Measurements from ENCODE around the gene ADD1. TPM values are rescaled to one million over a fixed set of nuclear protein-coding genes. Genes with fewer than 3 reads are reported as not detected.

ADD1 gene
- total and polyA plus RNA-seq, 4 donors: 62.2 to 142 (median 83.4) TPM

DNA sequence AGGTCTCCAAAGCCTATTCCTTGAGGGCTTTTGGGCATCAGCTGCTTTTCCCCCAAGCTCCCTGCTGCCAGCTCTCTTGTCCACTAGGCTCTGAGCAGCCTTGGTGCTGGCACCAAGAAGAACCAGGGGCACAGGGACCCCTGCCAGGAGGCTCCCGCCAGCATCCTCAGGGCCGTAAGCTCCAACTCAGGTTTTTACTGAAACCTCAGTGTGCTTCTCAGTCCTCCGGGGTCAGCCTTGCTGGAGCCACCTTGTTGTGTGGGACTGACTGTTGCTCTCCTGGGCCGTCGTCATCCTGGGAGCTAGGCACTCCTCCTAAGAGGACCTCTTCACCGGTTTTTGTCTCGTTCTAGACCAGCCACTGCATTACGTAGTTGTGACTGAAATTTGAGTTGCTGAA is 80.6 kb downstream of the ADD1 start:
- no peaks in the 10 kb centered on the region for H3K27me3 ChIP-seq (ENCODE audit: control insufficient read depth in 4 of 4, insufficient read depth in 4 of 4, low read length in 3 of 4)
- H3K4me3 ChIP-seq (ENCODE audit: low read depth in 1 of 3, low read length in 3 of 3): no peak overlapping the region
- TF ChIP-seq SP1 (IDR thresholded peaks at IDR 0.05): no peak
- no peak for TF ChIP-seq FOXA1 (IDR thresholded peaks at IDR 0.05)
- no peak for TF ChIP-seq JUND (IDR thresholded peaks at IDR 0.05)
- TF ChIP-seq, protein P1, sequence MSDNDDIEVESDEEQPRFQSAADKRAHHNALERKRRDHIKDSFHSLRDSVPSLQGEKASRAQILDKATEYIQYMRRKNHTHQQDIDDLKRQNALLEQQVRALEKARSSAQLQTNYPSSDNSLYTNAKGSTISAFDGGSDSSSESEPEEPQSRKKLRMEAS (IDR thresholded peaks at IDR 0.05): no peak
- no peak for TF ChIP-seq RXRA (IDR thresholded peaks at IDR 0.05)
- TF ChIP-seq YY1 (IDR thresholded peaks at IDR 0.05): no peak
- no peak for TF ChIP-seq FOXA2 (IDR thresholded peaks at IDR 0.05)
- no peak for TF ChIP-seq EGR1 (IDR thresholded peaks at IDR 0.05; ENCODE audit: low read depth in 2 of 2)
- no peak for DNase-seq (ENCODE audit: low spot score)
- H3K36me3 ChIP-seq (ENCODE audit: control insufficient read depth in 4 of 4, insufficient read depth in 3 of 4, low read depth in 1 of 4, low read length in 3 of 4): peaks cover 12 to 36% (median 22%) of the 10 kb centered on the region in 4 donors
- no peak overlapping the region for H3K27ac ChIP-seq (ENCODE audit: low read depth in 1 of 2, low read length in 2 of 2)
- peaks cover 0 to 11% (median 5%) of the 10 kb centered on the region in 4 donors for H3K4me1 ChIP-seq (ENCODE audit: control insufficient read depth in 4 of 4, insufficient read depth in 4 of 4, low read length in 3 of 4)
- WGBS: 89% methylated on average over 8 of the region's 8 CpGs
- no peak overlapping the region for H3K9ac ChIP-seq (ENCODE audit: low read depth in 1 of 2, low read length in 2 of 2)
- H3K9me3 ChIP-seq (ENCODE audit: control insufficient read depth in 4 of 4, low read length in 3 of 4): no peaks in the 10 kb centered on the region

DNA sequence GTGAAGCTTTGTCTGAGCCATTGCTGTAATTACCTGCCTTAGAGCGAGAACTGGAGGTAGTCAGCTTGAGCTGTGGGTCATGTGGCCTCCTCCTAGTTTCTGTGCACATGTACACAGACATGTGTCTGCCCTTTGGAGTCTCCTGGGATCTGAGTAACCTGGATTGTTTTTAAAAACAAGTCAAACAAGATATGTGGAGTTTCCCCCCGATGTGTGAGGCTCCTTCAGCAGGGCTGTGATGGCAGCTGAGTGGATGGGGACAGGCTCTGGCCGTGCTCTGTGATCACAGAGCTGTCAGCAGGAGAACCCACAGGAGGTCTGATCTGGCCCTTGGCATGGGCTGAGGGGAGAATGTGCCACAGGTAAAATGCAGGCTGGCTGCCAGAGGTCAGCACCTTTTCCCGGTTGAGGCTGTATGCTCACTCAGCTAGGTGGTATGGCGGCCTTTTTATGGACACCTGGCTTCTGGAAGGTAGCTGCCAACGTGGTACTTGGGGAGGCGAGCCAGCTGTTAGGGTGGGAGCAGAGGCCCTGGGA is 81.2 kb downstream of the ADD1 start:
- WGBS: 73% methylated on average over 7 of the region's 7 CpGs

DNA sequence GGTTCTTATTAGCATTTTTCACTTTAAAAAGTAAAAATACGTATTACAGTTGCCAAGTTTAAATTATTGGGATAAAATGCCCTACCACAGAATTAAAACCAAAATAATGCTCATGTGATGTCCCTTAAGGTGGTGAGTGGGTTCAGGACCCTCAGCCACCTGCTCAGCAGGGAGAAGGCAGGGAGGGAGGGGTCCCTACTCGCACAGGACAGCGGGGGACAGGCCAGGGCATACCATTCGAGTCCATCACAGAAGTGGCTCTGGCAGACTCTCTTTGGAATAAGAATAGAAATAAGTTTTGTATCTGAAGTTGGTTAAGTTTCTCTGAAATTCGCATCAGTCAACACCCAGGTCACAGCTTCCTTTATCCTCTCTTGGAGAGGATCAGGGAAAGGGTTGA is 81.9 kb downstream of the ADD1 start:
- DNase-seq (ENCODE audit: low spot score): no peak
- H3K4me3 ChIP-seq (ENCODE audit: low read depth in 1 of 3, low read length in 3 of 3): no peak overlapping the region
- peaks cover 0 to 19% (median 9%) of the 10 kb centered on the region in 4 donors for H3K4me1 ChIP-seq (ENCODE audit: control insufficient read depth in 4 of 4, insufficient read depth in 4 of 4, low read length in 3 of 4)
- H3K27me3 ChIP-seq (ENCODE audit: control insufficient read depth in 4 of 4, insufficient read depth in 4 of 4, low read length in 3 of 4): no peaks in the 10 kb centered on the region
- H3K27ac ChIP-seq (ENCODE audit: low read depth in 1 of 2, low read length in 2 of 2): no peak overlapping the region
- 96% methylated on average over 5 of the region's 5 CpGs for WGBS
- no peak overlapping the region for H3K9ac ChIP-seq (ENCODE audit: low read depth in 1 of 2, low read length in 2 of 2)
- TF ChIP-seq, protein P2, sequence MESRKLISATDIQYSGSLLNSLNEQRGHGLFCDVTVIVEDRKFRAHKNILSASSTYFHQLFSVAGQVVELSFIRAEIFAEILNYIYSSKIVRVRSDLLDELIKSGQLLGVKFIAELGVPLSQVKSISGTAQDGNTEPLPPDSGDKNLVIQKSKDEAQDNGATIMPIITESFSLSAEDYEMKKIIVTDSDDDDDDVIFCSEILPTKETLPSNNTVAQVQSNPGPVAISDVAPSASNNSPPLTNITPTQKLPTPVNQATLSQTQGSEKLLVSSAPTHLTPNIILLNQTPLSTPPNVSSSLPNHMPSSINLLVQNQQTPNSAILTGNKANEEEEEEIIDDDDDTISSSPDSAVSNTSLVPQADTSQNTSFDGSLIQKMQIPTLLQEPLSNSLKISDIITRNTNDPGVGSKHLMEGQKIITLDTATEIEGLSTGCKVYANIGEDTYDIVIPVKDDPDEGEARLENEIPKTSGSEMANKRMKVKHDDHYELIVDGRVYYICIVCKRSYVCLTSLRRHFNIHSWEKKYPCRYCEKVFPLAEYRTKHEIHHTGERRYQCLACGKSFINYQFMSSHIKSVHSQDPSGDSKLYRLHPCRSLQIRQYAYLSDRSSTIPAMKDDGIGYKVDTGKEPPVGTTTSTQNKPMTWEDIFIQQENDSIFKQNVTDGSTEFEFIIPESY (IDR thresholded peaks at IDR 0.05): no peak
- TF ChIP-seq HNF4A (conservative IDR thresholded peaks at IDR 0.05): no peak
- TF ChIP-seq NR2F2 (IDR thresholded peaks at IDR 0.05): no peak
- no peak for TF ChIP-seq TAF1 (conservative IDR thresholded peaks at IDR 0.05)
- no peak for TF ChIP-seq EGR1 (IDR thresholded peaks at IDR 0.05; ENCODE audit: low read depth in 2 of 2)
- no peak for TF ChIP-seq RXRA (IDR thresholded peaks at IDR 0.05)
- TF ChIP-seq RAD21 (IDR thresholded peaks at IDR 0.05): no peak
- no peak for TF ChIP-seq YY1 (IDR thresholded peaks at IDR 0.05)
- no peak for TF ChIP-seq FOXA1 (IDR thresholded peaks at IDR 0.05)
- no peak for TF ChIP-seq SP1 (IDR thresholded peaks at IDR 0.05)
- TF ChIP-seq, protein P3, sequence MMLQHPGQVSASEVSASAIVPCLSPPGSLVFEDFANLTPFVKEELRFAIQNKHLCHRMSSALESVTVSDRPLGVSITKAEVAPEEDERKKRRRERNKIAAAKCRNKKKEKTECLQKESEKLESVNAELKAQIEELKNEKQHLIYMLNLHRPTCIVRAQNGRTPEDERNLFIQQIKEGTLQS (IDR thresholded peaks at IDR 0.05): no peak
- TF ChIP-seq, protein P4, sequence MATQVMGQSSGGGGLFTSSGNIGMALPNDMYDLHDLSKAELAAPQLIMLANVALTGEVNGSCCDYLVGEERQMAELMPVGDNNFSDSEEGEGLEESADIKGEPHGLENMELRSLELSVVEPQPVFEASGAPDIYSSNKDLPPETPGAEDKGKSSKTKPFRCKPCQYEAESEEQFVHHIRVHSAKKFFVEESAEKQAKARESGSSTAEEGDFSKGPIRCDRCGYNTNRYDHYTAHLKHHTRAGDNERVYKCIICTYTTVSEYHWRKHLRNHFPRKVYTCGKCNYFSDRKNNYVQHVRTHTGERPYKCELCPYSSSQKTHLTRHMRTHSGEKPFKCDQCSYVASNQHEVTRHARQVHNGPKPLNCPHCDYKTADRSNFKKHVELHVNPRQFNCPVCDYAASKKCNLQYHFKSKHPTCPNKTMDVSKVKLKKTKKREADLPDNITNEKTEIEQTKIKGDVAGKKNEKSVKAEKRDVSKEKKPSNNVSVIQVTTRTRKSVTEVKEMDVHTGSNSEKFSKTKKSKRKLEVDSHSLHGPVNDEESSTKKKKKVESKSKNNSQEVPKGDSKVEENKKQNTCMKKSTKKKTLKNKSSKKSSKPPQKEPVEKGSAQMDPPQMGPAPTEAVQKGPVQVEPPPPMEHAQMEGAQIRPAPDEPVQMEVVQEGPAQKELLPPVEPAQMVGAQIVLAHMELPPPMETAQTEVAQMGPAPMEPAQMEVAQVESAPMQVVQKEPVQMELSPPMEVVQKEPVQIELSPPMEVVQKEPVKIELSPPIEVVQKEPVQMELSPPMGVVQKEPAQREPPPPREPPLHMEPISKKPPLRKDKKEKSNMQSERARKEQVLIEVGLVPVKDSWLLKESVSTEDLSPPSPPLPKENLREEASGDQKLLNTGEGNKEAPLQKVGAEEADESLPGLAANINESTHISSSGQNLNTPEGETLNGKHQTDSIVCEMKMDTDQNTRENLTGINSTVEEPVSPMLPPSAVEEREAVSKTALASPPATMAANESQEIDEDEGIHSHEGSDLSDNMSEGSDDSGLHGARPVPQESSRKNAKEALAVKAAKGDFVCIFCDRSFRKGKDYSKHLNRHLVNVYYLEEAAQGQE (IDR thresholded peaks at IDR 0.05): no peak
- no peak for TF ChIP-seq GABPA (IDR thresholded peaks at IDR 0.05 in 1 of 2, conservative IDR thresholded peaks at IDR 0.05 in 1 of 2)
- TF ChIP-seq, protein P5, sequence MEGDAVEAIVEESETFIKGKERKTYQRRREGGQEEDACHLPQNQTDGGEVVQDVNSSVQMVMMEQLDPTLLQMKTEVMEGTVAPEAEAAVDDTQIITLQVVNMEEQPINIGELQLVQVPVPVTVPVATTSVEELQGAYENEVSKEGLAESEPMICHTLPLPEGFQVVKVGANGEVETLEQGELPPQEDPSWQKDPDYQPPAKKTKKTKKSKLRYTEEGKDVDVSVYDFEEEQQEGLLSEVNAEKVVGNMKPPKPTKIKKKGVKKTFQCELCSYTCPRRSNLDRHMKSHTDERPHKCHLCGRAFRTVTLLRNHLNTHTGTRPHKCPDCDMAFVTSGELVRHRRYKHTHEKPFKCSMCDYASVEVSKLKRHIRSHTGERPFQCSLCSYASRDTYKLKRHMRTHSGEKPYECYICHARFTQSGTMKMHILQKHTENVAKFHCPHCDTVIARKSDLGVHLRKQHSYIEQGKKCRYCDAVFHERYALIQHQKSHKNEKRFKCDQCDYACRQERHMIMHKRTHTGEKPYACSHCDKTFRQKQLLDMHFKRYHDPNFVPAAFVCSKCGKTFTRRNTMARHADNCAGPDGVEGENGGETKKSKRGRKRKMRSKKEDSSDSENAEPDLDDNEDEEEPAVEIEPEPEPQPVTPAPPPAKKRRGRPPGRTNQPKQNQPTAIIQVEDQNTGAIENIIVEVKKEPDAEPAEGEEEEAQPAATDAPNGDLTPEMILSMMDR (IDR thresholded peaks at IDR 0.05; ENCODE audit: low read depth, low read length, missing input control): no peak
- H3K36me3 ChIP-seq (ENCODE audit: control insufficient read depth in 4 of 4, insufficient read depth in 3 of 4, low read depth in 1 of 4, low read length in 3 of 4): peaks cover 14 to 38% (median 24%) of the 10 kb centered on the region in 4 donors
- no peaks in the 10 kb centered on the region for H3K9me3 ChIP-seq (ENCODE audit: control insufficient read depth in 4 of 4, low read length in 3 of 4)

More for the DNA sequence above, 81.2 kb downstream of the ADD1 start:
- peaks cover 14 to 38% (median 22%) of the 10 kb centered on the region in 4 donors for H3K36me3 ChIP-seq (ENCODE audit: control insufficient read depth in 4 of 4, insufficient read depth in 3 of 4, low read depth in 1 of 4, low read length in 3 of 4)
- H3K4me1 ChIP-seq (ENCODE audit: control insufficient read depth in 4 of 4, insufficient read depth in 4 of 4, low read length in 3 of 4): peaks cover 0 to 13% (median 5%) of the 10 kb centered on the region in 4 donors
- no peaks in the 10 kb centered on the region for H3K27me3 ChIP-seq (ENCODE audit: control insufficient read depth in 4 of 4, insufficient read depth in 4 of 4, low read length in 3 of 4)
- no peak overlapping the region for H3K9ac ChIP-seq (ENCODE audit: low read depth in 1 of 2, low read length in 2 of 2)
- H3K27ac ChIP-seq (ENCODE audit: low read depth in 1 of 2, low read length in 2 of 2): peak overlapping the region in 1 of 2 donors; percentile 50
- no peak overlapping the region for H3K4me3 ChIP-seq (ENCODE audit: low read depth in 1 of 3, low read length in 3 of 3)
- no peak for DNase-seq (ENCODE audit: low spot score)
- H3K9me3 ChIP-seq (ENCODE audit: control insufficient read depth in 4 of 4, low read length in 3 of 4): no peaks in the 10 kb centered on the region
- TF ChIP-seq GABPA (IDR thresholded peaks at IDR 0.05 in 1 of 2, conservative IDR thresholded peaks at IDR 0.05 in 1 of 2) (no peak), HNF4A (conservative IDR thresholded peaks at IDR 0.05) (peak in 1 of 2 donors; percentile 17), YY1 (IDR thresholded peaks at IDR 0.05) (no peak), EGR1 (IDR thresholded peaks at IDR 0.05; ENCODE audit: low read depth in 2 of 2) (no peak)
